MM.1S (cell line): Measurements from ENCODE around the gene KIRREL3.

Source experiments
- CTCF ChIP-seq: fragments of 300-600 bp; sonication (generic); IDR thresholded peaks from 2 replicates; pipeline ENCODE4 v1.5.1; 2016; ENCODE audit warnings: antibody characterized with exemption, low read length, mixed read lengths
- EZH2 ChIP-seq: fragments of 300-600 bp; sonication (generic); optimal IDR thresholded peaks from 2 replicates; pipeline ENCODE3; 2017; ENCODE audit warnings: low read depth, mild to moderate bottlenecking, antibody characterized with exemption, low read length, mixed read lengths

- no peak for TF ChIP-seq CTCF
- no peak for TF ChIP-seq EZH2
Observed at GRCh38 chr11:126800009-126800408, 200.6 kb downstream of the KIRREL3 start.
